ENCODE measurements around the gene HDAC10.

Gene HDAC10

GRCh38 chr22:50227579-50228215 lies 23.4 kb downstream of the HDAC10 start:
- Histone ChIP-seq H3K27me3 (ENCODE audit: insufficient read depth, low read length) (no peaks in the 10 kb centered on the region), H2AFZ (ENCODE audit: low read length, unreplicated experiment) (no peak overlapping the region), H3K4me1 (ENCODE audit: control insufficient read depth, insufficient read depth, low read length, unreplicated experiment) (no peaks in the 10 kb centered on the region), H3K27ac (ENCODE audit: low read depth, low read length) (no peak overlapping the region), H3K4me3 (ENCODE audit: low read depth, low read length) (no peak overlapping the region), H3K36me3 (ENCODE audit: insufficient read depth, low read length) (no peaks in the 10 kb centered on the region), H3K79me2 (ENCODE audit: control insufficient read depth, insufficient read depth, low read length, unreplicated experiment) (no peaks in the 10 kb centered on the region)

DNA sequence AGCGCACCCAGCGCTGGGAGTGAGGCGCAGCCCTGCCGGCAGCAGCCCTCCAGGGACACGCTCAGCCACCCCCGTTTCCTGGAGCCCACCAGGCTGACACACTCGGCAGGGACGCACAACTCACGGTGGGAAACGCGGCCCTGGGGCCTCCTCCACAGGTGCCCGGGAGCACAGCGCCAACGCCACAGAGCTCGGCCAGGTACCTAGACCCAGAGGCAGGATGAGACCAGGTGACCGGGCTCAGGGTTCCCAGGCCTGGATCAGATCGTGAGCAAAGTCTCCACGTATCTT lies 24.2 kb downstream of the HDAC10 start:
- Histone ChIP-seq H2AFZ (ENCODE audit: low read length, unreplicated experiment) (no peak overlapping the region), H3K79me2 (ENCODE audit: control insufficient read depth, insufficient read depth, low read length, unreplicated experiment) (no peaks in the 10 kb centered on the region), H3K36me3 (ENCODE audit: insufficient read depth, low read length) (no peaks in the 10 kb centered on the region), H3K27ac (ENCODE audit: low read depth, low read length) (no peak overlapping the region), H3K4me1 (ENCODE audit: control insufficient read depth, insufficient read depth, low read length, unreplicated experiment) (no peaks in the 10 kb centered on the region), H3K4me3 (ENCODE audit: low read depth, low read length) (no peak overlapping the region), H3K27me3 (ENCODE audit: insufficient read depth, low read length) (no peaks in the 10 kb centered on the region)

- Histone ChIP-seq H3K4me3 (ENCODE audit: low read depth, low read length) (no peak overlapping the region), H3K36me3 (ENCODE audit: insufficient read depth, low read length) (no peaks in the 10 kb centered on the region), H3K27me3 (ENCODE audit: insufficient read depth, low read length) (no peaks in the 10 kb centered on the region), H2AFZ (ENCODE audit: low read length, unreplicated experiment) (no peak overlapping the region), H3K27ac (ENCODE audit: low read depth, low read length) (no peak overlapping the region), H3K4me1 (ENCODE audit: control insufficient read depth, insufficient read depth, low read length, unreplicated experiment) (no peaks in the 10 kb centered on the region), H3K79me2 (ENCODE audit: control insufficient read depth, insufficient read depth, low read length, unreplicated experiment) (no peaks in the 10 kb centered on the region)
Measured at GRCh38 chr22:50226063-50226874, 24.8 kb downstream of the HDAC10 start.

DNA sequence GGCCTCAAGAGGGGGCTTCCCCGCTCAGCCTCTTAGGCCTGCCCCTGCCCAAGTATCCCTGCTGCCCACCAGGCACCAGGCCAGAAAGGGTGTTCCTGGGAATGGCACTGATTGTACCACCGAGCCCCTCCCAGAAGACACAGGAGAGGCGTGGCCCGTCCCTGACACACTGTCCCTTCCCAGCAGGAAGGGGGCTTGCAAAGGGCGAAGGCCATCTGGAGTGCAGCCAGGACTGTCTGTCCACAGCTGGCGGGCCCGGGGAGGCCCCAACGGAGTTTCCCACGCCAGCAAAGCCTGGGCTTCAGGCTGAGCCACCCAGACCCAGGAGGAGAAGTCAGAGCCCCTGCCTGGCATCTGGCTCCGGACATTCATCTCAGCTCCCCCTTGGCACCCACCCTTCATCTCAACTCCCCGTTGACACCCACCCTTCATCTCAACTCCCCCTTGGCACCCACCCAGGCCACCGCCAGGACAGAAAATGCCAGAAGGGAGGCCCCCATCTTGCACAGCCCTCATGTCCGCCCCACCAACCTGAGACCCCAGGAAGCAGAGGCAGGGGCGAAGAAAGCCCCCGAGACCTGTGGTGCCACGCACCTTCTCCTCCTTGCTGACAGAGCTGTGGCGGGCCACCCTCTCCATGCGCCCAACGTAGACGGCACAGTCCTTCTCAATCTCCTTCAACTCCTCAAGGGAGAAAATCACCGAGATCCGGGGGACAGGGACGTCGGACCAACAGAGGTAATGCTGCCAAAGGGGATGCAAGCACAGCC lies 25.7 kb downstream of the HDAC10 start:
- Histone ChIP-seq H2AFZ (ENCODE audit: low read length, unreplicated experiment) (no peak overlapping the region), H3K27ac (ENCODE audit: low read depth, low read length) (no peak overlapping the region), H3K36me3 (ENCODE audit: insufficient read depth, low read length) (peaks cover 6% of the 10 kb centered on the region; the same call in 1 of the 2 replicates), H3K4me1 (ENCODE audit: control insufficient read depth, insufficient read depth, low read length, unreplicated experiment) (no peaks in the 10 kb centered on the region), H3K79me2 (ENCODE audit: control insufficient read depth, insufficient read depth, low read length, unreplicated experiment) (no peaks in the 10 kb centered on the region), H3K27me3 (ENCODE audit: insufficient read depth, low read length) (no peaks in the 10 kb centered on the region), H3K4me3 (ENCODE audit: low read depth, low read length) (no peak overlapping the region)

DNA sequence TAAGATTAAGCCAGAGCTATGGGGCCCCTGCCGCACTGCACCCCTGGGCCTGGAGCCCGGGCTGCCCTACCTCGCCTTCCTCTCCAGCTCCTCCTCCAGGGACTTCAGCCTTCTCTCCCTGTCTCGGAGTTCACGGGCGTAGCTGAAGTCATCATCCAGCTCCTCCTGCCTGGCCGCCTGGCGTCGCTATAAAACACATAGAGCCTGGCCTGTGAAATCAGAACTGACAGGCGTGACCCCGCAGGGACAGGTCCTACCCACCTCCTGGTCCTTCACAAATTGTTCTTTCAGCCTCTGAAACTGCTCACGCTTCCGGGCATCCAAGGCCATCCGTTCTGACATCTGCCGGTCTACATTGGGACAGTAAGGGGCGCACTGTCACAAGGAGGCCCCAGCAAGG lies 27.0 kb downstream of the HDAC10 start:
- no peak overlapping the region for H3K4me3 ChIP-seq (ENCODE audit: low read depth, low read length)
- H3K36me3 ChIP-seq (ENCODE audit: insufficient read depth, low read length) = peaks cover 6% of the 10 kb centered on the region; the same call in 1 of the 2 replicates
- no peaks in the 10 kb centered on the region for H3K4me1 ChIP-seq (ENCODE audit: control insufficient read depth, insufficient read depth, low read length, unreplicated experiment)
- no peaks in the 10 kb centered on the region for H3K27me3 ChIP-seq (ENCODE audit: insufficient read depth, low read length)
- H2AFZ ChIP-seq (ENCODE audit: low read length, unreplicated experiment) = no peak overlapping the region
- no peak overlapping the region for H3K27ac ChIP-seq (ENCODE audit: low read depth, low read length)
- H3K79me2 ChIP-seq (ENCODE audit: control insufficient read depth, insufficient read depth, low read length, unreplicated experiment) = no peaks in the 10 kb centered on the region

DNA sequence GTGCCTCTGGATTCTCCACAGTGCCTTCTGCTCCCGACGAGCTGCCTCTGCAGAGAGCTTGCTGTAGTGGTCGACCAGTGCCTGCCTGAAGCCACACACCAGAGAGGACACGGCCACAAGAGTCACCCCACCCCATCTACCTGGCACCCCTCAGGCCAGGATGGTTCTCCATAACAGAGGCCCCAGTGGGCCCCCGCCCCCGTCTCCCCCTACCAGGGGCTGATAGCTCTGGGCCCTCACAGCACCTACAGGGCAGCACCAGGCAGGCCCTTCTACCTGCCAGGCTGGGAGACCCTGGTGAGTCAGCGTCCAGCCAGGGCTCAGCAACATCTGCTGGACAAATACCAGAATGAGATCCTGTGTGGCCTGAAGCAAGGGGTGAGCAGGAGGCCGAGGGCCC lies 28.6 kb downstream of the HDAC10 start:
- Histone ChIP-seq H3K4me3 (ENCODE audit: low read depth, low read length) (no peak overlapping the region), H3K36me3 (ENCODE audit: insufficient read depth, low read length) (peaks cover 6% of the 10 kb centered on the region; the same call in 1 of the 2 replicates), H3K27me3 (ENCODE audit: insufficient read depth, low read length) (no peaks in the 10 kb centered on the region), H3K4me1 (ENCODE audit: control insufficient read depth, insufficient read depth, low read length, unreplicated experiment) (no peaks in the 10 kb centered on the region), H3K27ac (ENCODE audit: low read depth, low read length) (no peak overlapping the region), H3K79me2 (ENCODE audit: control insufficient read depth, insufficient read depth, low read length, unreplicated experiment) (no peaks in the 10 kb centered on the region), H2AFZ (ENCODE audit: low read length, unreplicated experiment) (no peak overlapping the region)

GRCh38 chr22:50221410-50222300 lies 29.4 kb downstream of the HDAC10 start:
- Histone ChIP-seq H3K79me2 (ENCODE audit: control insufficient read depth, insufficient read depth, low read length, unreplicated experiment) (no peaks in the 10 kb centered on the region), H3K4me1 (ENCODE audit: control insufficient read depth, insufficient read depth, low read length, unreplicated experiment) (no peaks in the 10 kb centered on the region), H2AFZ (ENCODE audit: low read length, unreplicated experiment) (no peak overlapping the region), H3K36me3 (ENCODE audit: insufficient read depth, low read length) (peaks cover 6% of the 10 kb centered on the region; the same call in 1 of the 2 replicates), H3K27me3 (ENCODE audit: insufficient read depth, low read length) (no peaks in the 10 kb centered on the region), H3K27ac (ENCODE audit: low read depth, low read length) (no peak overlapping the region), H3K4me3 (ENCODE audit: low read depth, low read length) (no peak overlapping the region)

GRCh38 chr22:50220603-50221409 lies 30.3 kb downstream of the HDAC10 start:
- H3K27ac ChIP-seq (ENCODE audit: low read depth, low read length) = no peak overlapping the region
- peaks cover 6% of the 10 kb centered on the region; the same call in 1 of the 2 replicates for H3K36me3 ChIP-seq (ENCODE audit: insufficient read depth, low read length)
- no peaks in the 10 kb centered on the region for H3K27me3 ChIP-seq (ENCODE audit: insufficient read depth, low read length)
- H2AFZ ChIP-seq (ENCODE audit: low read length, unreplicated experiment) = no peak overlapping the region
- H3K4me1 ChIP-seq (ENCODE audit: control insufficient read depth, insufficient read depth, low read length, unreplicated experiment) = no peaks in the 10 kb centered on the region
- no peaks in the 10 kb centered on the region for H3K79me2 ChIP-seq (ENCODE audit: control insufficient read depth, insufficient read depth, low read length, unreplicated experiment)
- H3K4me3 ChIP-seq (ENCODE audit: low read depth, low read length) = no peak overlapping the region

GRCh38 chr22:50219800-50220602 lies 31.1 kb downstream of the HDAC10 start:
- no peak overlapping the region for H3K4me3 ChIP-seq (ENCODE audit: low read depth, low read length)
- H3K36me3 ChIP-seq (ENCODE audit: insufficient read depth, low read length) = peaks cover 6% of the 10 kb centered on the region; the same call in 1 of the 2 replicates
- H3K4me1 ChIP-seq (ENCODE audit: control insufficient read depth, insufficient read depth, low read length, unreplicated experiment) = no peaks in the 10 kb centered on the region
- H2AFZ ChIP-seq (ENCODE audit: low read length, unreplicated experiment) = no peak overlapping the region
- H3K27me3 ChIP-seq (ENCODE audit: insufficient read depth, low read length) = no peaks in the 10 kb centered on the region
- no peak overlapping the region for H3K27ac ChIP-seq (ENCODE audit: low read depth, low read length)
- H3K79me2 ChIP-seq (ENCODE audit: control insufficient read depth, insufficient read depth, low read length, unreplicated experiment) = no peaks in the 10 kb centered on the region

Data from ACC112 (cell line).